Heart left ventricle (tissue), 13 donors: ENCODE results near the gene DAB1.

ENCODE experiments used
- POLR2A ChIP-seq, 2 donors: fragments of 450-650 bp; IDR thresholded peaks; one replicate each; pipeline ENCODE4 v1.6.1; 2017; ENCODE audit warnings: antibody characterized with exemption in 2 of 2, mild to moderate bottlenecking in 2 of 2, moderate library complexity in 2 of 2
- TF ChIP-seq, protein P1 (sequence below), 12 donors: fragments of 200-600 bp; sonication (generic) in 4 of 12; IDR thresholded peaks; one replicate each; pipeline versions ENCODE4 v1.5.0 to v1.8.0; 2018 to 2022; ENCODE audit warnings: antibody characterized with exemption in 12 of 12, mild to moderate bottlenecking in 5 of 12
- donor health status: ischemic (EF 13 %, LVEDD 7.1; RV severe dilation, severe dysfunction).
- donor health status: DM: no; HTN: yes; CAD: no.
- donor health status: DM: no; HTN: no; CAD: no.
- donor health status: ischemic (EF 25% LVEDD 6.9; RV normal size, moderate dysfunction).
- donor health status: ischemic (EF 25% LVEDD 5.7; RV mildly dilated, moderate dysfunction).
- donor health status: ischemic (EF 35%, LVEDD 5.7; RV mildly dilated, moderate dysfunction).
- donor health status: nonischemic (EF 11% LVEDD 7.7; RV severe dilation, severe dysfunction).
- donor health status: DM: yes; HTN: yes; CAD: no.
- donor health status: PGD.
- donor health status: ischemic (EF 29% LVEDD 5.4; RV normal size, mild dysfunction).
- donor health status: nonischemic (EF 23%, LVEDD 6.1; RV moderate dilation, normal function).

- TF ChIP-seq, protein P1, sequence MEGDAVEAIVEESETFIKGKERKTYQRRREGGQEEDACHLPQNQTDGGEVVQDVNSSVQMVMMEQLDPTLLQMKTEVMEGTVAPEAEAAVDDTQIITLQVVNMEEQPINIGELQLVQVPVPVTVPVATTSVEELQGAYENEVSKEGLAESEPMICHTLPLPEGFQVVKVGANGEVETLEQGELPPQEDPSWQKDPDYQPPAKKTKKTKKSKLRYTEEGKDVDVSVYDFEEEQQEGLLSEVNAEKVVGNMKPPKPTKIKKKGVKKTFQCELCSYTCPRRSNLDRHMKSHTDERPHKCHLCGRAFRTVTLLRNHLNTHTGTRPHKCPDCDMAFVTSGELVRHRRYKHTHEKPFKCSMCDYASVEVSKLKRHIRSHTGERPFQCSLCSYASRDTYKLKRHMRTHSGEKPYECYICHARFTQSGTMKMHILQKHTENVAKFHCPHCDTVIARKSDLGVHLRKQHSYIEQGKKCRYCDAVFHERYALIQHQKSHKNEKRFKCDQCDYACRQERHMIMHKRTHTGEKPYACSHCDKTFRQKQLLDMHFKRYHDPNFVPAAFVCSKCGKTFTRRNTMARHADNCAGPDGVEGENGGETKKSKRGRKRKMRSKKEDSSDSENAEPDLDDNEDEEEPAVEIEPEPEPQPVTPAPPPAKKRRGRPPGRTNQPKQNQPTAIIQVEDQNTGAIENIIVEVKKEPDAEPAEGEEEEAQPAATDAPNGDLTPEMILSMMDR (IDR thresholded peaks at IDR 0.05), result no peak
- no peak for TF ChIP-seq POLR2A (IDR thresholded peaks at IDR 0.05)
These were observed 281.7 kb downstream of the DAB1 start for GRCh38 chr1:57142169-57142568.
